HEK293 (cell line): ENCODE data around the gene NCAPG.

Experiments used
- CTCF ChIA-PET: fragments of 350-600 bp; formaldehyde crosslinking; extraction: SDS; loops from one replicate; lab custom pipeline; 2021; ENCODE audit warnings: antibody characterized with exemption; lab: Yijun Ruan, JAX
- POLR2A ChIA-PET: fragments of 300-600 bp; formaldehyde crosslinking; extraction: SDS; loops from one replicate; lab custom pipeline; 2020; ENCODE audit warnings: antibody characterized with exemption, inconsistent platforms; lab: Yijun Ruan, JAX
- H3K27ac ChIP-seq: fragments of 200-500 bp; sonication (Bioruptor generic); 2 replicates; pipeline ENCODE4 v1.5.1; 2014; ENCODE audit warnings: low read depth, low read length, control low read depth, inconsistent platforms; ENCODE audit errors: extremely low read depth
- H3K36me3 ChIP-seq, 2 experiments: fragments of 200-500 bp in 1 of 2; sonication (Bioruptor generic) in 1 of 2; 1 replicate in 1 of 2; 2 replicates in 1 of 2; pipeline ENCODE4 v1.5.1; 2014 to 2017; ENCODE audit warnings: inconsistent platforms in 2 of 2, low read length in 2 of 2; ENCODE audit not compliant: control insufficient read depth in 2 of 2, insufficient read depth in 1 of 2
- H3K4me1 ChIP-seq: fragments of 200-500 bp; sonication (Bioruptor generic); 2 replicates; pipeline ENCODE4 v1.5.1; 2014; ENCODE audit warnings: mild to moderate bottlenecking, low read length, inconsistent platforms; ENCODE audit not compliant: control insufficient read depth, insufficient read depth
- H3K4me3 ChIP-seq: 2 replicates; pipeline ENCODE4 v1.5.1; 2011; ENCODE audit warnings: low read depth, mild to moderate bottlenecking, control low read depth, low read length, moderate library complexity
- H3K9me3 ChIP-seq: fragments of 200-500 bp; sonication (Bioruptor generic); 2 replicates; pipeline ENCODE4 v1.5.1; 2014; ENCODE audit warnings: low read depth, low read length, inconsistent platforms; ENCODE audit not compliant: control insufficient read depth, insufficient read depth
- AEBP2 ChIP-seq: fragments of 450-650 bp; formaldehyde crosslinking; IDR thresholded peaks from 2 replicates; pipeline ENCODE4 v1.5.1; 2016; ENCODE audit warnings: missing biosample characterization, missing genetic modification characterization, borderline replicate concordance
- INSM2 ChIP-seq: fragments of 450-650 bp; formaldehyde crosslinking; IDR thresholded peaks from 2 replicates; pipeline ENCODE4 v1.5.1; 2016; ENCODE audit warnings: missing biosample characterization, missing genetic modification characterization
- KLF7 ChIP-seq: fragments of 450-650 bp; formaldehyde crosslinking; IDR thresholded peaks from 2 replicates; pipeline ENCODE4 v1.5.1; 2016; ENCODE audit warnings: missing biosample characterization, missing genetic modification characterization, borderline replicate concordance
- PRDM2 ChIP-seq: fragments of 450-650 bp; formaldehyde crosslinking; IDR thresholded peaks from 2 replicates; pipeline ENCODE4 v1.5.1; 2016; ENCODE audit warnings: missing biosample characterization, missing genetic modification characterization, borderline replicate concordance
- SCRT2 ChIP-seq: fragments of 450-650 bp; formaldehyde crosslinking; IDR thresholded peaks from 2 replicates; pipeline ENCODE4 v1.5.1; 2016; ENCODE audit warnings: missing biosample characterization, missing genetic modification characterization
- SP3 ChIP-seq: fragments of 450-650 bp; formaldehyde crosslinking; IDR thresholded peaks from 2 replicates; pipeline ENCODE4 v1.5.1; 2016; ENCODE audit warnings: missing biosample characterization, missing genetic modification characterization
- TRIM28 ChIP-seq: IDR thresholded peaks from 2 replicates; pipeline ENCODE4 v1.6.1; 2011; ENCODE audit warnings: low read length, control low read depth, borderline replicate concordance
- ZBTB10 ChIP-seq: fragments of 450-650 bp; formaldehyde crosslinking; IDR thresholded peaks from 2 replicates; pipeline ENCODE4 v1.5.1; 2016; ENCODE audit warnings: missing biosample characterization, missing genetic modification characterization
- ZNF155 ChIP-seq: fragments of 450-650 bp; formaldehyde crosslinking; IDR thresholded peaks from 2 replicates; pipeline ENCODE4 v1.5.1; 2016; ENCODE audit warnings: missing biosample characterization, missing genetic modification characterization
- ZNF157 ChIP-seq: fragments of 450-650 bp; formaldehyde crosslinking; IDR thresholded peaks from 2 replicates; pipeline ENCODE4 v1.5.1; 2016; ENCODE audit warnings: missing biosample characterization, missing genetic modification characterization
- ZNF248 ChIP-seq: fragments of 450-650 bp; formaldehyde crosslinking; IDR thresholded peaks from 2 replicates; pipeline ENCODE4 v1.5.1; 2017; ENCODE audit warnings: missing biosample characterization, missing genetic modification characterization
- ZNF292 ChIP-seq: fragments of 450-650 bp; formaldehyde crosslinking; IDR thresholded peaks from 2 replicates; pipeline ENCODE4 v1.5.1; 2016; ENCODE audit warnings: low read depth, missing biosample characterization, missing genetic modification characterization, borderline replicate concordance
- ZNF311 ChIP-seq: fragments of 450-650 bp; formaldehyde crosslinking; IDR thresholded peaks from 2 replicates; pipeline ENCODE4 v1.5.1; 2017; ENCODE audit warnings: missing biosample characterization, missing genetic modification characterization, borderline replicate concordance
- ZNF324 ChIP-seq: fragments of 450-650 bp; formaldehyde crosslinking; IDR thresholded peaks from 2 replicates; pipeline ENCODE4 v1.5.1; 2016; ENCODE audit warnings: missing biosample characterization, missing genetic modification characterization
- ZNF398 ChIP-seq: fragments of 450-650 bp; formaldehyde crosslinking; IDR thresholded peaks from 2 replicates; pipeline ENCODE4 v1.5.1; 2017; ENCODE audit warnings: missing biosample characterization, missing genetic modification characterization
- ZNF561 ChIP-seq: fragments of 450-650 bp; IDR thresholded peaks from 2 replicates; pipeline ENCODE4 v1.5.1; 2018; ENCODE audit warnings: missing biosample characterization, missing genetic modification characterization, borderline replicate concordance
- ZNF670 ChIP-seq: fragments of 450-650 bp; formaldehyde crosslinking; IDR thresholded peaks from 2 replicates; pipeline ENCODE4 v1.5.1; 2016; ENCODE audit warnings: missing biosample characterization, missing genetic modification characterization, low read depth
- ZNF747 ChIP-seq: fragments of 450-650 bp; formaldehyde crosslinking; IDR thresholded peaks from 2 replicates; pipeline ENCODE4 v1.5.1; 2016; ENCODE audit warnings: missing biosample characterization, missing genetic modification characterization
- TF ChIP-seq, protein P1 (sequence below): fragments of 450-650 bp; formaldehyde crosslinking; IDR thresholded peaks from 2 replicates; pipeline ENCODE4 v1.5.1; 2016; ENCODE audit warnings: missing biosample characterization, missing genetic modification characterization, borderline replicate concordance

The NCAPG gene

DNA sequence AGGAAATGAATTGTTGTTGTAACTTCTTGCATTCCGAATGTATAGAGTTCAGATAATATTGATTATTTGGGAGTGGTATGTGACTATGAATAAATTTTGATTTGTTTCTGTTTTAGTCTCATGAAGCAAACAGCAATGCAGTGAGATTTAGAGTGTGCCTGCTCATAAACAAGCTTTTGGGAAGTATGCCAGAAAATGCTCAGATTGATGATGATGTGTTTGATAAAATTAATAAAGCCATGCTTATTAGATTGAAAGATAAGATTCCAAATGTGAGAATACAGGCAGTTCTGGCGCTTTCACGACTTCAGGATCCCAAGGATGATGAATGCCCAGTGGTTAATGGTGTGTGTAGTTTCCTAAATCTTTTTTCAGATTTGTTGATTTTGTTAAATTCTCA is 2.0 kb downstream of the NCAPG start (continued):
- TF ChIP-seq ZNF561 (tag by site-specific recombination) (no peak), AEBP2 (tag by site-specific recombination) (no peak), ZNF292 (tag by site-specific recombination) (no peak), ZNF747 (no peak), TRIM28 (no peak)

DNA sequence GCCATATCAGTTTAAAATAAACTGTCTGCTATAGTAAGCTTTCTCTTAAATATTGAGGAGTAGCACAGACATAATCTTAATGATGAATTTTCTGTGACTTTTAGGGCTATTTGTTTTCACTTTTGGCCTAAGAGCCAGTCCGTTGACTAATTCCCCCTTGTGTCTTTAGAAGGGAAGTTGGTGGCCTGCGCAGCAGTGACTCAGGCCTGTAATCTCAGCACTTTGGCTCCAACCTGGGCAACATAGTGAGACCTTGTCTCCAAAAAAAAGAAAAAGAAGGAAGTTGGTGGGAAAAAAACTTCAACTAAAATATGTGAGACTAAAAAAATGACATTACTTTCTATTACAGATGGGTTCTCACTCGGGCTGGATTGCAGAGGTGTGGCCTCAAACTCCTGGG is 3.4 kb downstream of the NCAPG start:
- ChIA-PET POLR2A (no interaction called here), CTCF (no interaction called here)
- H3K27ac ChIP-seq = no peak overlapping the region
- H3K4me3 ChIP-seq = no peak overlapping the region
- H3K4me1 ChIP-seq = no peaks in the 10 kb centered on the region
- peaks cover 12 to 56% of the 10 kb centered on the region in 2 experiments for H3K36me3 ChIP-seq
- no peaks in the 10 kb centered on the region for H3K9me3 ChIP-seq
- TF ChIP-seq ZBTB10 (tag by site-specific recombination) (no peak), SCRT2 (tag by site-specific recombination) (no peak), ZNF155 (tag by site-specific recombination) (no peak), ZNF157 (tag by site-specific recombination) (no peak), ZNF248 (no peak), ZNF324 (tag by site-specific recombination) (no peak), KLF7 (tag by site-specific recombination) (no peak), PRDM2 (tag by site-specific recombination) (no peak), SP3 (no peak), INSM2 (no peak), ZNF311 (tag by site-specific recombination) (no peak), ZNF398 (tag by site-specific recombination) (no peak), ZNF670 (tag by site-specific recombination) (no peak)
- TF ChIP-seq, protein P1, sequence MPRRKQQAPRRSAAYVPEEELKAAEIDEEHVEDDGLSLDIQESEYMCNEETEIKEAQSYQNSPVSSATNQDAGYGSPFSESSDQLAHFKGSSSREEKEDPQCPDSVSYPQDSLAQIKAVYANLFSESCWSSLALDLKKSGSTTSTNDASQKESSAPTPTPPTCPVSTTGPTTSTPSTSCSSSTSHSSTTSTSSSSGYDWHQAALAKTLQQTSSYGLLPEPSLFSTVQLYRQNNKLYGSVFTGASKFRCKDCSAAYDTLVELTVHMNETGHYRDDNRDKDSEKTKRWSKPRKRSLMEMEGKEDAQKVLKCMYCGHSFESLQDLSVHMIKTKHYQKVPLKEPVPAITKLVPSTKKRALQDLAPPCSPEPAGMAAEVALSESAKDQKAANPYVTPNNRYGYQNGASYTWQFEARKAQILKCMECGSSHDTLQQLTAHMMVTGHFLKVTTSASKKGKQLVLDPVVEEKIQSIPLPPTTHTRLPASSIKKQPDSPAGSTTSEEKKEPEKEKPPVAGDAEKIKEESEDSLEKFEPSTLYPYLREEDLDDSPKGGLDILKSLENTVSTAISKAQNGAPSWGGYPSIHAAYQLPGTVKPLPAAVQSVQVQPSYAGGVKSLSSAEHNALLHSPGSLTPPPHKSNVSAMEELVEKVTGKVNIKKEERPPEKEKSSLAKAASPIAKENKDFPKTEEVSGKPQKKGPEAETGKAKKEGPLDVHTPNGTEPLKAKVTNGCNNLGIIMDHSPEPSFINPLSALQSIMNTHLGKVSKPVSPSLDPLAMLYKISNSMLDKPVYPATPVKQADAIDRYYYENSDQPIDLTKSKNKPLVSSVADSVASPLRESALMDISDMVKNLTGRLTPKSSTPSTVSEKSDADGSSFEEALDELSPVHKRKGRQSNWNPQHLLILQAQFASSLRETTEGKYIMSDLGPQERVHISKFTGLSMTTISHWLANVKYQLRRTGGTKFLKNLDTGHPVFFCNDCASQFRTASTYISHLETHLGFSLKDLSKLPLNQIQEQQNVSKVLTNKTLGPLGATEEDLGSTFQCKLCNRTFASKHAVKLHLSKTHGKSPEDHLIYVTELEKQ = no peak
